ENCODE data around the gene PIWIL4. TPM values are rescaled to one million over a fixed set of nuclear protein-coding genes. Genes with fewer than 3 reads are reported as not detected.
"Not testable (repeated sequence)": the region's sequence is repeated elsewhere in the genome, so short reads cannot be mapped to it uniquely, and the experiment has no call there.

PIWIL4 gene
- total RNA-seq, 1 donor from 2014 or later, result 4.5 TPM

- peaks cover 0 to 6% of the 10 kb centered on the region in 2 donors for H3K36me3 ChIP-seq
- H3K9me3 ChIP-seq, result no peaks in the 10 kb centered on the region
- no peak for TF ChIP-seq CTCF (IDR thresholded peaks at IDR 0.05)
- DNase-seq (ENCODE audit: low spot score in 2 of 2), result no peak
- H3K27ac ChIP-seq, result no peak overlapping the region
- intact Hi-C loops (cut with DNase I), result no loop called here
- H3K4me1 ChIP-seq, result peaks cover 3 to 13% of the 10 kb centered on the region in 2 donors
- no peak overlapping the region for H3K4me3 ChIP-seq
- H3K27me3 ChIP-seq, result no peaks in the 10 kb centered on the region
These were observed 16.7 kb upstream of the PIWIL4 start for GRCh38 chr11:94550513-94550912.

- intact Hi-C loops (cut with DNase I), result no loop called here
- Histone ChIP-seq H3K4me1 (peaks cover 5 to 18% of the 10 kb centered on the region in 2 donors), H3K27me3 (no peaks in the 10 kb centered on the region), H3K9me3 (no peaks in the 10 kb centered on the region), H3K27ac (no peak overlapping the region), H3K4me3 (no peak overlapping the region), H3K36me3 (no peaks in the 10 kb centered on the region)
- DNase-seq (ENCODE audit: low spot score in 2 of 2), result no peak
- TF ChIP-seq CTCF (IDR thresholded peaks at IDR 0.05), result no peak
These were observed 13.2 kb upstream of the PIWIL4 start for GRCh38 chr11:94553938-94554337.

- H3K4me1 ChIP-seq, result peaks cover 5 to 27% of the 10 kb centered on the region in 2 donors
- H3K27me3 ChIP-seq; H3K27ac ChIP-seq; H3K36me3 ChIP-seq; DNase-seq (ENCODE audit: low spot score in 2 of 2); intact Hi-C loops (cut with DNase I); H3K9me3 ChIP-seq; H3K4me3 ChIP-seq: not testable (repeated sequence)
These were observed 11.3 kb upstream of the PIWIL4 start for GRCh38 chr11:94555752-94556329.

- no peak for TF ChIP-seq CTCF (IDR thresholded peaks at IDR 0.05)
- Histone ChIP-seq H3K36me3 (no peaks in the 10 kb centered on the region), H3K27me3 (no peaks in the 10 kb centered on the region), H3K9me3 (no peaks in the 10 kb centered on the region), H3K4me1 (peaks cover 5 to 27% of the 10 kb centered on the region in 2 donors), H3K27ac (peak overlapping the region in 1 of 2 donors; percentile 28), H3K4me3 (no peak overlapping the region)
- intact Hi-C loops (cut with DNase I), result no loop called here
- DNase-seq (ENCODE audit: low spot score in 2 of 2), result no peak
These were observed 9.7 kb upstream of the PIWIL4 start for GRCh38 chr11:94557421-94557820.

- H3K27me3 ChIP-seq, result no peaks in the 10 kb centered on the region
- intact Hi-C loops (cut with DNase I), result no loop called here
- H3K4me1 ChIP-seq, result peaks cover 5 to 31% of the 10 kb centered on the region in 2 donors
- no peaks in the 10 kb centered on the region for H3K36me3 ChIP-seq
- DNase-seq (ENCODE audit: low spot score in 2 of 2), result no peak
- H3K4me3 ChIP-seq, result no peak overlapping the region
- H3K27ac ChIP-seq, result peak overlapping the region in 1 of 2 donors; percentile 28
- no peak for TF ChIP-seq CTCF (IDR thresholded peaks at IDR 0.05)
- H3K9me3 ChIP-seq, result no peaks in the 10 kb centered on the region
These were observed 9.2 kb upstream of the PIWIL4 start for GRCh38 chr11:94557992-94558391.

- Histone ChIP-seq H3K4me1 (peaks cover 5 to 33% of the 10 kb centered on the region in 2 donors), H3K27me3 (no peaks in the 10 kb centered on the region), H3K36me3 (no peaks in the 10 kb centered on the region), H3K4me3 (no peak overlapping the region), H3K27ac (peak overlapping the region in 1 of 2 donors; percentile 28), H3K9me3 (no peaks in the 10 kb centered on the region)
- intact Hi-C loops (cut with DNase I), result no loop called here
- DNase-seq (ENCODE audit: low spot score in 2 of 2), result no peak
- no peak for TF ChIP-seq CTCF (IDR thresholded peaks at IDR 0.05)
These were observed 8.7 kb upstream of the PIWIL4 start for GRCh38 chr11:94558468-94558867.
